Liver (tissue), 3 donors: Measurements from ENCODE around the gene KIF26B.

Experiments used
- CTCF ChIP-seq: fragments of 150-350 bp; IDR thresholded peaks from 2 replicates; pipeline ENCODE4 v1.5.1; 2017; ENCODE audit warnings: improper control_type of control experiment, low read depth, low read length; ENCODE audit not compliant: missing input control
- EGR1 ChIP-seq, 2 donors: IDR thresholded peaks; 2 replicates each; pipeline ENCODE4 v1.6.1; 2016 to 2018; ENCODE audit warnings: antibody characterized with exemption in 2 of 2, low read depth in 2 of 2
- GABPA ChIP-seq, 2 donors: IDR thresholded peaks in 1 of 2; conservative IDR thresholded peaks in 1 of 2; 2 replicates each; pipeline ENCODE4 v1.6.1; 2016; ENCODE audit warnings: antibody characterized with exemption in 2 of 2, mild to moderate bottlenecking in 1 of 2, moderate library complexity in 1 of 2
- JUND ChIP-seq, 2 donors: IDR thresholded peaks; 2 replicates each; pipeline ENCODE4 v1.6.1; 2016; ENCODE audit warnings: antibody characterized with exemption in 2 of 2
- RAD21 ChIP-seq, 2 donors: IDR thresholded peaks; 2 replicates each; pipeline ENCODE4 v1.6.1; 2016; ENCODE audit warnings: antibody characterized with exemption in 2 of 2, mild to moderate bottlenecking in 2 of 2
- RXRA ChIP-seq, 2 donors: IDR thresholded peaks; 2 replicates each; pipeline ENCODE4 v1.6.1; 2017 to 2018; ENCODE audit warnings: antibody characterized with exemption in 2 of 2, mild to moderate bottlenecking in 1 of 2
- SP1 ChIP-seq: IDR thresholded peaks from 2 replicates; pipeline ENCODE4 v1.6.1; 2018; ENCODE audit warnings: antibody characterized with exemption, mild to moderate bottlenecking
- YY1 ChIP-seq: IDR thresholded peaks from 2 replicates; pipeline ENCODE4 v1.6.1; 2016; ENCODE audit warnings: antibody characterized with exemption, mild to moderate bottlenecking
- TF ChIP-seq, protein P1 (sequence below): IDR thresholded peaks from 2 replicates; pipeline ENCODE4 v1.6.1; 2016; ENCODE audit warnings: antibody characterized with exemption
- TF ChIP-seq, protein P2 (sequence below): IDR thresholded peaks from 2 replicates; pipeline ENCODE4 v1.6.1; 2016; ENCODE audit warnings: antibody characterized with exemption, mild to moderate bottlenecking
- TF ChIP-seq, protein P3 (sequence below): IDR thresholded peaks from 2 replicates; pipeline ENCODE4 v1.6.1; 2016; ENCODE audit warnings: antibody characterized with exemption
- donor health status: healthy.
- donor health status: healthy.

DNA sequence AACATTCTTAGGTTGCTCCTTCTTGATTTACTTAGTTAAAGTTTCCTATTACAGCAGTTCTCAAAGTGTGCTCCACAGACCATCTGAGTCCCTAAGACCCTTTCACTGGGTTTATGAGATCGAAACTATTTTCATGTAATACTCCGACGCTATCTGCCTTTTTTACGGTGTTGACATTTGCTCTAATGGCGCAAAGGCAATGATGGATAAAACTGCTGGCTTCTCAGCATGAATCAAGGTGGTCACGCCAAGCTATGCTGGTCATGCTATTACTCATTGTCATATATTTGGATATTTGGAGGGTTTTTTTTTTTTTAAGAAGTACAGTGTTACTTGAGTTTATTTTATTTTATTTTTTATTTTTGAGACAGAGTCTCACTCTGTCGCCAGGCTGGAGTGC is 235.1 kb downstream of the KIF26B start:
- TF ChIP-seq CTCF (no peak), YY1 (no peak), EGR1 (IDR thresholded peaks at IDR 0.05; ENCODE audit: low read depth in 2 of 2) (no peak), RXRA (IDR thresholded peaks at IDR 0.05) (no peak), RAD21 (IDR thresholded peaks at IDR 0.05) (no peak), GABPA (IDR thresholded peaks at IDR 0.05 in 1 of 2, conservative IDR thresholded peaks at IDR 0.05 in 1 of 2) (no peak), SP1 (no peak), JUND (IDR thresholded peaks at IDR 0.05) (no peak)
- TF ChIP-seq, protein P1, sequence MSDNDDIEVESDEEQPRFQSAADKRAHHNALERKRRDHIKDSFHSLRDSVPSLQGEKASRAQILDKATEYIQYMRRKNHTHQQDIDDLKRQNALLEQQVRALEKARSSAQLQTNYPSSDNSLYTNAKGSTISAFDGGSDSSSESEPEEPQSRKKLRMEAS, result no peak
- TF ChIP-seq, protein P2, sequence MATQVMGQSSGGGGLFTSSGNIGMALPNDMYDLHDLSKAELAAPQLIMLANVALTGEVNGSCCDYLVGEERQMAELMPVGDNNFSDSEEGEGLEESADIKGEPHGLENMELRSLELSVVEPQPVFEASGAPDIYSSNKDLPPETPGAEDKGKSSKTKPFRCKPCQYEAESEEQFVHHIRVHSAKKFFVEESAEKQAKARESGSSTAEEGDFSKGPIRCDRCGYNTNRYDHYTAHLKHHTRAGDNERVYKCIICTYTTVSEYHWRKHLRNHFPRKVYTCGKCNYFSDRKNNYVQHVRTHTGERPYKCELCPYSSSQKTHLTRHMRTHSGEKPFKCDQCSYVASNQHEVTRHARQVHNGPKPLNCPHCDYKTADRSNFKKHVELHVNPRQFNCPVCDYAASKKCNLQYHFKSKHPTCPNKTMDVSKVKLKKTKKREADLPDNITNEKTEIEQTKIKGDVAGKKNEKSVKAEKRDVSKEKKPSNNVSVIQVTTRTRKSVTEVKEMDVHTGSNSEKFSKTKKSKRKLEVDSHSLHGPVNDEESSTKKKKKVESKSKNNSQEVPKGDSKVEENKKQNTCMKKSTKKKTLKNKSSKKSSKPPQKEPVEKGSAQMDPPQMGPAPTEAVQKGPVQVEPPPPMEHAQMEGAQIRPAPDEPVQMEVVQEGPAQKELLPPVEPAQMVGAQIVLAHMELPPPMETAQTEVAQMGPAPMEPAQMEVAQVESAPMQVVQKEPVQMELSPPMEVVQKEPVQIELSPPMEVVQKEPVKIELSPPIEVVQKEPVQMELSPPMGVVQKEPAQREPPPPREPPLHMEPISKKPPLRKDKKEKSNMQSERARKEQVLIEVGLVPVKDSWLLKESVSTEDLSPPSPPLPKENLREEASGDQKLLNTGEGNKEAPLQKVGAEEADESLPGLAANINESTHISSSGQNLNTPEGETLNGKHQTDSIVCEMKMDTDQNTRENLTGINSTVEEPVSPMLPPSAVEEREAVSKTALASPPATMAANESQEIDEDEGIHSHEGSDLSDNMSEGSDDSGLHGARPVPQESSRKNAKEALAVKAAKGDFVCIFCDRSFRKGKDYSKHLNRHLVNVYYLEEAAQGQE, result no peak
- TF ChIP-seq, protein P3, sequence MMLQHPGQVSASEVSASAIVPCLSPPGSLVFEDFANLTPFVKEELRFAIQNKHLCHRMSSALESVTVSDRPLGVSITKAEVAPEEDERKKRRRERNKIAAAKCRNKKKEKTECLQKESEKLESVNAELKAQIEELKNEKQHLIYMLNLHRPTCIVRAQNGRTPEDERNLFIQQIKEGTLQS, result no peak
